Left ventricle myocardium superior (tissue), 1 donor: Measurements from ENCODE around the gene GSS. TPM values are rescaled to one million over a fixed set of nuclear protein-coding genes. Genes with fewer than 3 reads are reported as not detected.
"Not testable (repeated sequence)": the region's sequence is repeated elsewhere in the genome, so short reads cannot be mapped to it uniquely, and the experiment has no call there.

ENCODE experiments used
- ATAC-seq: fragments of 200-7000 bp; cut with Tn5 transposase; one replicate; pipeline ENCODE4 v1.9.1; 2020; ENCODE audit warnings: mild to moderate bottlenecking, moderate library complexity
- DNase-seq: peaks from one replicate; pipeline ENCODE4 v3.0.0-alpha.2; 2020
- intact Hi-C: fragments of 100-400 bp; cut with micrococcal nuclease; formaldehyde crosslinking; loops from one replicate; pipeline ENCODE4 v1.11.0; 2022
- total RNA-seq: library from RNA; stranded (reverse); fragmentation: NEBNext Ultra II Directional; extraction: Animal tissue kit (Norgen Biotek cat#: 25700); gene quantifications from one replicate; pipeline ENCODE4 v1.2.1, GENCODE V29; 2021
- donor health status: DM: no; HTN: yes; CAD: no; lungs with severe emphysema.

Gene GSS
- total RNA-seq, 1 donor from 2014 or later = 18.6 TPM

DNA sequence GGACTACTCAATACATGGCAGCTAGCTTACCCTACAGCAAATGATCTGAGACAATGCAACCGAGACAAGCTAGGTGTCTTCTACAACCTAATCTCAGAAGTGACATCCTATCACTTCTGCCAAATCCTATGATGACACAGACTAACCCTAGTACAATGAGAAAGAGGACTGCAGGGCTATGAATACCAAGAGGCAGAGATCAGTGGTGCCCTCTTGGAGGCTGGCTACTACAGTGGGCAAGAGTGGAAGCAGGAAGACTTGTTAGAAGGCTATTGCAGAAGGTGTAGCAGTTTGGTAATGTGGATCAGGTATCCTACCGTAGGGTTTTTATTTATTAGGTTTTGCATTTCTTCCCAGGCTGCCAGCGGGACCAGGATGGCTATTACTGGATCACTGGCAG is 30.3 kb downstream of the GSS start:
- ATAC-seq = no peak
- intact Hi-C loops = no loop called here
- no peak for DNase-seq

DNA sequence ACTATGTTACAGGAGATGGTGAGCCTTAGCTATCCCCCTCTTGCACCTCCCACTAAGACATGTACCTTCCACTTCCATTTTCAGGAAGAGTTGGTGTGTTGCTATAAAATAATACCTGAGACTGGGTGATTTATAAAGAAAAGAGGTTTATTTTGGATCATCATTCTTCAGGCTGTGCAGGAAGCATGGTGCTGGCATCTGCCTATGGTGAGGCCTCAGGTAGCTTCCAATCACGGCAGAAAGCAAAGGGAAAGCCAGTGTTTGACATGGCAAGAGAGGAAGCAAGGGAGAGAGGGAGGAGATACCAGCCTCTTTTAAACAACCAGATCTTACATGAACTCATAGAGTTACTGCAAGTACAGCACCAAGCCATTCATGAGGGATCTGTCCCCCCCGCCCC is 32.2 kb downstream of the GSS start:
- ATAC-seq = no peak
- no peak for DNase-seq
- intact Hi-C loops = no loop called here

DNA sequence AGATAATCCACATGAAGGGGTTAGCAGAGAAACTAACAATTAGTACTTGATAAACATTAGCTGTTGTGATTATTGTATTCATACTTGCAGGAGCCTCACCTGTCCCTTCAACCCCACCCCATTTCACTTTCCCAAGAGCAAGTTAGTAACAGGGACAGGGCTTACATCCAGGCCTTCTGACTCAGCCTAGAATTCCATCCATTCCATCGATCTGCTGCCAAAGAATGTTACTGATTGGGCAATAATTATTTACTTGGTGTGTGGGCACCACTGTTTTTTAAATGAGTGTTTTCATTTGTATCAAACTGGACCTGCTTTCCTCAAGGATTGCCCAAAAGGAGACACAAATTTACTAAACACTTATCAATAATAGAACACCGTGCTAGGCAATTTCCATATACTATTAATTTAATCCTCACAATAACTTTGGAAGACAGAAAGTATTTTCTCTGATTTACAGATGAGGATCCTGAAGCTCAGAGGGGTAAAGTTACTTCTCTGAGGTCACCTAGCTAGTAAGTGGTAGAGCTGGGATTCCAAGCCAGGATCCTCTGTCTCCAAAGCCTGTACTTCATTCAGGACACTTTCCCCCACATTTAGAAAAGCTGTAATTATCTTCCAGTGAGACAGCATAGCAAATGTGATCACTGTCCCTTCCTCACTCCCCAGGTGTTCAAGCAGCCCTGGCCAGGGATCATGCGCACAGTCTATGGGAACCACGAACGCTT is 32.8 kb downstream of the GSS start:
- intact Hi-C loops = no loop called here
- ATAC-seq (peak; percentile 80), DNase-seq (no peak)

DNA sequence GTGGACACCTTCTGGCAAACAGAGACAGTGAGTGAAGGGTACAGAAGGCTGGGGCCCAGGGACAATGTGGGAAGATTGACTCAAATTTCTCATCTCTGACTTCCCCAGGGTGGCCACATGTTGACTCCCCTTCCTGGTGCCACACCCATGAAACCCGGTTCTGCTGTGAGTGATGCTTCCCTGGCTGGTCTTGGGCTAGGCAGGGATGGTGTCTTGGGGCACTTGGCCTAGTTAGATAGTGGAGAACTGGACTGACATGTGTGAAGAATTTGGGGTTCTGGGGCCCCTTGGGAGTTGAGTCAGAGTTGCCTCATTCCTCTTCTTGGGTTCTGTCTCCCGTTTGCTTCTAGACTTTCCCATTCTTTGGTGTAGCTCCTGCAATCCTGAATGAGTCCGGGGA is 34.2 kb downstream of the GSS start:
- ATAC-seq (no peak), DNase-seq (no peak)
- intact Hi-C loops = no loop called here

GRCh38 chr20:34920055-34920454 is 35.6 kb downstream of the GSS start:
- intact Hi-C loops = no loop called here
- DNase-seq (no peak), ATAC-seq (no peak)

- intact Hi-C loops = no loop called here
- DNase-seq (no peak), ATAC-seq (peak; percentile 27)
Measured at GRCh38 chr20:34916774-34917354, 38.7 kb downstream of the GSS start.

- intact Hi-C loops = no loop called here
- no peak for DNase-seq
- peak; percentile 39 for ATAC-seq
Measured at GRCh38 chr20:34915749-34916455, 39.7 kb downstream of the GSS start.

DNA sequence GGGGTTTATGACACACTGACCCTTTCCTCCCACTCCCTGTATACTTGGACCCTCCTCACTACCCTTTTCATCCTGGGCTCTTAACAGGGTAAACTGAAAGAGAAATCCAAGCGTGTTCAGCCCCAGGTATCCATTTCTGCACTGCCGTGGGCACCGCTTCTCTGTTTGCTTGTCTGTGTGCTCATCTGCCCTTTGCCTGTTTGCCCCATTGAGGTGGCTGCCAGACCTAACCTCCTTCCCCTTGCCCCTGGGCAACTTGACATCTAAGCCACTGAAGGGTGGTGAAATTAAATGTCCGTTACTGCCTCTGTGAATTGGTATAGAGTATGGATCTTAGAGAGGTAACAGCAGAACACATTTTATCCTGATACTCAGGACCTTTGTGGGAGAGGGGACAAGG is 40.5 kb downstream of the GSS start:
- intact Hi-C loops = no loop called here
- ATAC-seq = peak; percentile 12
- DNase-seq = no peak

- DNase-seq (peak; percentile 61), ATAC-seq (peak; percentile 96)
- intact Hi-C loops = no loop called here
Measured at GRCh38 chr20:34907616-34908469, 47.8 kb downstream of the GSS start.

GRCh38 chr20:34904202-34904621 is 51.4 kb downstream of the GSS start:
- peak; percentile 3 for ATAC-seq
- intact Hi-C loops = no loop called here
- no peak for DNase-seq

DNA sequence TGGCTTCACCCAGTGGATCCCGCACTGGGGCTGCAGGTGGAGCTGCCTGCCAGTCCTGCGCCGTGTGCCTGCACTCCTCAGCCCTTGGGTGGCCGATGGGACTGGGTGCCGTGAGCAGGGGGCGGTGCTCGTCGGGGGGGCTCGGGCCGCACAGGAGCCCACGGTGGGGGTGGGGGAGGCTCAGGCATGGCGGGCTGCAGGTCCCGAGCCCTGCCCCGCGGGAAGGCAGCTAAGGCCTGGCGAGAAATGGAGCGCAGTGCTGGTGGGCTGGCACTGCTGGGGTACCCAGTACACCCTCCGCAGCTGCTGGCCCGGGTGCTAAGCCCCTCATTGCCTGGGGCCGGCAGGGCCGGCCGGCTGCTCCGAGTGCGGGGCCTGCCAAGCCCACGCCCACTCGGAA is 56.9 kb downstream of the GSS start:
- intact Hi-C loops, DNase-seq, ATAC-seq: not testable (repeated sequence)

DNA sequence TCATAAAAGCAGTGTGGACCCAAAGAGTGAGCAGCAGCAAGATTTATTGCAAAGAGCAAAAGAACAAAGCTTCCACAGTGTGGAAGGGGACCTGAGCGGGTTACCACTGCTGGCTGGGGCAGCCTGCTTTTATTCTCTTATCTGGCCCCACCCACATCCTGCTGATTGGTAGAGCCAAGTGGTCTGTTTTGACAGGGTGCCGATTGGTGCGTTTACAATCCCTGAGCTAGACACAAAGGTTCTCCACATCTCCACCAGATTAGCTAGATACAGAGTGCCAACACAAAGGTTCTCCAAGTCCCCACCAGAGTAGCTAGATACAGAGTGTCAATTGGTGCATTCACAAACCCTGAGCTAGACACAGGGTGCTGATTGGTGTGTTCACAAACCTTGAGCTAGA is 57.5 kb downstream of the GSS start:
- intact Hi-C loops, DNase-seq, ATAC-seq: not testable (repeated sequence)

GRCh38 chr20:34896086-34896621 is 59.5 kb downstream of the GSS start:
- intact Hi-C loops = no loop called here
- DNase-seq (peak; percentile 38), ATAC-seq (peak; percentile 94)

GRCh38 chr20:34895465-34895864 is 60.1 kb downstream of the GSS start:
- DNase-seq (no peak), ATAC-seq (no peak)
- intact Hi-C loops = no loop called here

DNA sequence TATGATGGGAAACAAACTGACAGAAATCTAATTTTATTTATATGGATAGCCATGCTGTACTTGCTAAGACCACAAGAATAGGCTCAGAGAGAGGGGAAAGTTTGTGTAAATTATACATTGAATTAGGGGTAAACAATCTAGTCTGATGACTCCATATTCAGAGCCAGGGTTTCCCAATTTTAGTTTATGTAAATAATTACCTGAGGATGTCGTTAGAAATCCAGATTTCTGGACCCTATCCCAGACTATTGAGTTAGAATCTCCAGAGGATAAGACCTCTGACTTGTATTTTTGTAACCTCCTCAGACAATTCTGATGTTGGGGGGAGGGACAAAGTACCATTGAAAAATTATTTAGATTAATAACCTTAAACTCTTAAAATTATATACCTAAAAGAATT is 60.9 kb downstream of the GSS start:
- DNase-seq (no peak), ATAC-seq (no peak)
- intact Hi-C loops = no loop called here

GRCh38 chr20:34892671-34893070 is 62.9 kb downstream of the GSS start:
- intact Hi-C loops = no loop called here
- DNase-seq (no peak), ATAC-seq (no peak)

- intact Hi-C loops = no loop called here
- no peak for ATAC-seq
Measured at GRCh38 chr20:34891166-34892062, 64.2 kb downstream of the GSS start.

DNA sequence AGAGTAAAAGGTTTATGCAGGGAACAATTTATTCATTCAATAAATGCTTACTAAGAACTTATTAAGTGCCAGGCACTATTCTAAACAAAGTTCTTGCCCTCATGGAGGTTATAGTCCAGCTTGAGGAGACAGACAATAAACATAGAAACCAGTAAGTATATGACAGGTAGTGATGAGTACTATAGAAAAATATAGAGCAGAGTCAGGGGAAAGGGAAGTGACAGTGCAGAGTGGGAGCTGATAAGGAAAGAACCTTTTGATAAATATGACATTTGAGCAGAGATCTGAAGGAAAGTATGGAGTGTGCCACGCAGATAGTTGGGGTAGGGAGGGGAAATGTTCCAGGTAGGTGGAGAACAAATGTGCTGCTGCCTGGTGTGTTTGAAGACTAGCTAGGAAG is 67.1 kb downstream of the GSS start:
- intact Hi-C loops = no loop called here
- DNase-seq (no peak), ATAC-seq (peak; percentile 27)

More at GRCh38 chr20:34891166-34892062, 64.2 kb downstream of the GSS start:
- DNase-seq = no peak
